Dedifferentiated amniotic fluid mesenchymal stem cell (primary cell): ENCODE results near the gene SLC6A8.
"Not testable (repeated sequence)": the region's sequence is repeated elsewhere in the genome, so short reads cannot be mapped to it uniquely, and the experiment has no call there.

Source experiments
- DNase-seq: peaks from one replicate; pipeline ENCODE4 v3.0.0-alpha.2; 2016; ENCODE audit errors: extremely low spot score

SLC6A8 gene

GRCh38 chrX:153707406-153707805 lies 19.7 kb downstream of the SLC6A8 start:
- DNase-seq, result no peak

- DNase-seq, result peak; percentile 68
These were observed 20.7 kb downstream of the SLC6A8 start for GRCh38 chrX:153708415-153708814.

DNA sequence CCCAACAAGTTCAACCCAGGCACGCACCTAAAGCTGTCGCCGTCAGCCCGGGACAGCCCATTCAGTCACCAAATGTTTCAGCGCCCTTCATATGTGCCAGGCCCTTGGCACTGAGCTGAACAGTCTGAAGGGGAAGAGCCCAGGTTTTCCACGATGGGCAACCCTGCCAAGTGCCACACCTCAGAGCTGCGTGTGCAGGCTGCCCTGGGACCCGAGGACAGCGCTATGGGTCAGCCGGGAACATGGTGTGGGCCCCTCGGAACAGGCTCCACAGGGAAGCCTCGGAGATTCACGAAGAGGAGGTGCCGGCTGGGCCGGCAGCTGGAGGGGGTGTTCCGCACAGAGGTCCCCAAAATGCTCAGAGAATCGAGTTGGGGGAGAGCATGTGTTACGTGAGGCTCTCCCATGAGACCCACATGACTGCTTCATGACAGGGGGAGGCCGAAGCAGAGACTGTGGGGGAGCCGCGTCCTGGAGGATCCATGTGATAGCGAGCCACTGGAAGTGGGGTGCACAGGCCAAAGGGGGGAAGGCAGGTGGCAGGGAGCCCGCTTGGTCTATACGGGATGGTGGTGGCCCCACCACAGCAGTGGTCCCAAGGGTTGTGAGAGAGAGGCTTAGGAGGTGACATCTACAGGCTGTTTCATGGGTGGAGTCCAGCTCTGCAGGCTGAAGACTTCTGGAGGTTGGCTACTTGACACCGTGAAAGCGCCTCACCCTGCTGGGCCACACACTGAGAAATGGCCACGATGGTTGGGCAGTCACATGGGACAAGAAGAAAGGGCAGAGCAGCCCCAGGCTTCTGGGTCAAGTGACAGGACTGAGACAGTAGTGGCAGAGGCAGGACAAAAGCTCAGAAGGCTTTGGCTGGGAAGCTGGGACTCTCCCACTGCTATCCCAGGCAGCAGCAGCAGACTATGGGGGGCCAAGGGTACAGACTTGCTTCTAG lies 22.3 kb downstream of the SLC6A8 start:
- DNase-seq, result no peak

- DNase-seq, result no peak
These were observed 26.5 kb downstream of the SLC6A8 start for GRCh38 chrX:153714256-153714655.

DNA sequence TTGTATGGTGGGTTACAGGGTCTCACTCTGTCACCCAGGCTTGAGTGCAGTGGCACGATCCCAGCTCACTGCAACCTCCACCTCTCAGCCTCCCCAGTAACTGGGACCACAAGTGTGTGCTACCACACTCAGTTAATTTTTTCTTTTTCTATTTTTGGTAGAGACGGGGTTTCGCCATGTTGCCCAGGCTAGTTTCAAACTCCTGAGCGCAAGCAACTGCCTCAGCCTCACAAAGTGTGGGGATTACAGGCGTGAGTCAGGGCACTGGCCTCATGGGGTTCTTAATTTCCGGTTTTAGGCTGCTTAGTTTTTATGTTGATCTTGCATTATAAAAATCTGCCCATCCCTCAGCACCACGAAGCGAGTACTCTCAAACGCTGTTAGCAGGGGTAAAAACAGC lies 29.7 kb downstream of the SLC6A8 start:
- DNase-seq, result no peak

DNA sequence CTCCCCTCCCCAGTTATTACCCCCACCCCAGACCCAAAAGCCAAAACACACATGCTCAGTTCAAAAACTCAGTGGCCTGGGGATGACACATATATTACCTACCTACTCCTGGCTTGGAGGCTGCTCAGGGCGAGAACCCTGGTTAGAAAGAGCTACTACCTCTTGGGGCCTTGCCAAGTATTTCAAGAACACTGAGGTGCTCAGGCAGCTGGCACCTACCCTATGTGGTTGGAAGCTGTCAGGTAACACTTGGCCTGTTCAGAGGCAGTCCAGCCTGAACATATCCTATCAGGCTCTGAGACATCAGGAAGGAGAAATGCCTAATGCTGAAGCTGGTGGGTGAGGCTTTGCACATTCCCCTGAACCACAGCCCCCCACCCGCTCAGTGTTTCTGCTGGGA lies 31.5 kb downstream of the SLC6A8 start:
- no peak for DNase-seq

GRCh38 chrX:153719701-153720100 lies 32.0 kb downstream of the SLC6A8 start:
- no peak for DNase-seq

- no peak for DNase-seq
These were observed 35.1 kb downstream of the SLC6A8 start for GRCh38 chrX:153722704-153723350.

DNA sequence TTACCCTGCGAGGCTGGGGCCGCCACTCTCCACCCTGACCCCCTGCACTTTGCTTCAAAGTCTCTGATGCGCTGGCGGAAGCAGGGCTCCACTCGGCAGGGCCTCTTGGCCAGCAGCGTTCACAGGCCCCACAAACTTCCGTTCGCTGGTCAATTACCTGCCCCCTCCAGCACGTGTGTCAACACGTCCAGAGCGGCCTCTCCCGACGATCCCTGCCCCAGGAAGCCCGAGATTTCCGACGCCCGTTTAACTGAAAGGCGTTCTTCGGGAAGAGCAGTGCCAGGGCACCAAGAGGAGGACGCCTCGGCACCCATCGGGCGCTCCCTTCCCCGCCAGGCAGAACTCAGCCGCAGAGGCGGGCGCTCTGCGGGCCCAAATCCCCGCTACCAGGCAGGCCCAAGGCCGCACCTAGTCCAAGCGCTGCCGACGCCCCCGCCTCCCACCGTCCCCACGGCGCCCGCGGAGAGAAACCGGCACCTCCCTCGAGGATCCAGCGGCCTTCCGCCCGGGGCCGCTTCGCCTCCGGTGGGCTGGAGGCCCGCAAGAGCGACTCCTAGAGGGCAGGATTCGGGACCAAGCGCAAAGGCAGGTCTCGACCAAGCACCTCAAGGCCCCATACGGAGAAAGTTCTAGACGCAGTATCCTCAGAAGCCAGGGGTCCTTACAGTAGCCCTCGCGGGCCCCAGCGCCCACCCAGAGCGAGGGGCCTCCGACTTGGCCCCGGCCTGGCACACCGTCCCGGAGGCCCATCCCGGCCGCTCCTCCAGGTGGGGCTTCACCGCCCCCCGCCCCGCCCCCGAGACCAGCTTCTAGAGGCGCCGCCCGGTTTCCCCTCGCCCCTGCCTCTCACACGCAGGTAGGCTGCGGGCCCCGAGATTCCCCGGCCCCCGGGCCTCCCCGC lies 35.9 kb downstream of the SLC6A8 start:
- DNase-seq, result no peak

GRCh38 chrX:153724252-153725038 lies 36.7 kb downstream of the SLC6A8 start, which contains the start of the genes ABCD1 and BCAP31:
ABCD1 (plus strand) TSS chrX:153724856; CDS start chrX:153725267, 411 bp downstream.
BCAP31 (minus strand) TSS chrX:153724387; CDS start chrX:153723244, 1,143 bp downstream.
- DNase-seq, result peak; percentile 80

GRCh38 chrX:153725039-153725831 lies 37.5 kb downstream of the SLC6A8 start:
- DNase-seq, result no peak

GRCh38 chrX:153725832-153726285 lies 38.1 kb downstream of the SLC6A8 start:
- no peak for DNase-seq

- DNase-seq, result no peak
These were observed 38.8 kb downstream of the SLC6A8 start for GRCh38 chrX:153726286-153727122.

DNA sequence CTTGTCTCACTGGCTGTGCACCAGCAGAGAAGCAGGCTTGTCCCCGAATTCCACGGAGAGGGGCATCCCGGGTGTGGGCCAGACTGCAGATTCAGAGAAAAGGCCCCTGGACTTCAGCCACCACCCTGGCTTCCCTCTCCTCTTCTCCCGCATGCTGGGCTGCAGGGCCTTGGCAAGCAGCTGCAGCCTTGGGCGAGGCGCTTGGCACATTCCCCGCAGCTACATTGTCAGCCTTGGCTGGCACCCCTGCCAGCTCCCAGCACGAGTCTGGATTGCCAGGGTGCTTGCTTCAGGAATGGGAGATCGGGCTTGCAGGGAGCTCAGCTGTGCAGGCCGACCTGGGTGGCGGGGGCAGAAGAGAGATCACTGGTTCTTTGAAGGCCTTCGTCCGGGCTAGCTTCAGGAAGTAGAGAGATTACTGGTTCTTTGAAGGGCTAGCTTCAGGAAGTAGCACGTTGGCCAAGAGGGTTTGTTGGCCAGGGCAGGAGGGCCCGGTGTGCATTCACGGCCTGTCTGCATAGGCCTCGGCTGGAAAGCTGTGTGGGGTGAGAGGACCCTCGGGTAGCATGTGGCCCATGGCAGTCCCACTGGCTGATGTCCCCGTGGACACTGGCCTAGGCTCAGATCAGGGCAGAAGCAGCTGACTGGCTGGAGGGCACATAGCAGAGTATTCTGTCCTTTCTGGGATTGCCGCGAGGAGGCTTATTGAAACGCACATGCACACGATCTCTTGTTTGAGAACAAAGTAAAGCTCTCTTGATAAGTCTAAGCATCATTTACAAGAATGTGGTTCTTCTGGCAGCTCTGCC lies 39.6 kb downstream of the SLC6A8 start:
- DNase-seq, result no peak

GRCh38 chrX:153728095-153728494 lies 40.4 kb downstream of the SLC6A8 start:
- no peak for DNase-seq

DNA sequence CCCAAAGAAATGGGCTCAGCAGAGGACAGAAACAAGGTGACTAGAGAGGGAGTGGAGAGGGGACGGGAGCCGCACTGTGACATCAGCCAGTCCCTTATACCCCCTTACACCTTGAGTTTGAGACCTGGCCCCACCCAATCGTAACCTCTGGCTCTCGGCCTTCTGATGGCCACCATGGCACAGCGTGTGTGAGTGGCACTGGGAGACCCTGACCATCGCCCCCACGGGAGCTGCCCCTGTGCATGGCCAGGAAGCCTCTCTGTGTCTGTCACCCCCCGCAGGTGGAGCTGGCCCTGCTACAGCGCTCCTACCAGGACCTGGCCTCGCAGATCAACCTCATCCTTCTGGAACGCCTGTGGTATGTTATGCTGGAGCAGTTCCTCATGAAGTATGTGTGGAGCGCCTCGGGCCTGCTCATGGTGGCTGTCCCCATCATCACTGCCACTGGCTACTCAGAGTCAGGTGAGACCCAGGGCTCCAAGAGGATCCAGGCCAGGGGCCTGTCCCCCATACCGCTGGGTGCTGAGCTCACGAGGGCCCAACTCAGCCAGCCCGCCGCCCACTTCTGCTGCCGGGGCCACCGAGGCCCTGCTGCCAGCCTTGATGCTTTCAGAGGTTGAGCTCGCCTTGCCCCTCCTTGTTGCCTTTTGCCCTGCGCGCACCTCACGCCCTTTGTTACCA lies 41.4 kb downstream of the SLC6A8 start:
- DNase-seq, result no peak

DNA sequence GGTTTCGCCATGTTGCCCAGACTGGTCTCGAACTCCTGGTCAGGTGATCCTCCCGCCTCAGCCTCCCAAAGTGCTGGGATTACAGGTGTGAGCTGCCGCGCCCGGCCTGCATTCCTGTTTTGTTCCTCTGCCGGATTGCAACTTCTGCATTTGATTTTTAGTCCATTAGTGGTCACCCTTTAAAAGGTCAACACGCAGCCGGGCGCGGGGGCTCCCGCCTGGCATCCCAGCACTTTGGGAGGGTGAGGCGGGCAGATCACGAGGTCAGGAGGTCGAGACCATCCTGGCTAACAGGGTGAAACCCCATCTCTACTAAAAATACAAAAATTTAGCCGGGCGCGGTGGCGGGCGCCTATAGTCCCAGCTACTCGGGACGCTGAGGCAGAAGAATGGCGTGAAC lies 42.4 kb downstream of the SLC6A8 start:
- not testable (repeated sequence) for DNase-seq
